SH-SY5Y (cell line): ENCODE data around the gene ETV7.

Experiments
- GATA2 ChIP-seq: IDR thresholded peaks from 2 replicates; pipeline ENCODE4 v1.6.1; 2011; ENCODE audit warnings: mild to moderate bottlenecking, low read depth, low read length
- GATA3 ChIP-seq: IDR thresholded peaks from 2 replicates; pipeline ENCODE4 v1.6.1; 2011; ENCODE audit warnings: low read depth, mild to moderate bottlenecking, low read length, moderate library complexity

- TF ChIP-seq GATA2: no peak
- TF ChIP-seq GATA3: no peak
These were observed 69.8 kb downstream of the ETV7 start for GRCh38 chr6:36317623-36318022.
